T-helper 2 cell treated with Interferon-gamma antibody and Interleukin-4, amounts not matched to agents 100 ng/mL and 5 ng/mL, for 36 hours (primary cell): ENCODE results near the gene PLCB3. TPM values are rescaled to one million over a fixed set of nuclear protein-coding genes. Genes with fewer than 3 reads are reported as not detected.

Source experiments
- intact Hi-C: fragments of 100-400 bp; cut with micrococcal nuclease; formaldehyde crosslinking; loops from one replicate; pipeline ENCODE4 v1.15.1; 2023
- total RNA-seq: library from RNA; stranded (reverse); gene quantifications from 2 replicates; pipeline ENCODE4 v1.2.3, GENCODE V29; 2022

PLCB3 gene
- total RNA-seq, 1 donor from 2014 or later = 12.7 TPM

DNA sequence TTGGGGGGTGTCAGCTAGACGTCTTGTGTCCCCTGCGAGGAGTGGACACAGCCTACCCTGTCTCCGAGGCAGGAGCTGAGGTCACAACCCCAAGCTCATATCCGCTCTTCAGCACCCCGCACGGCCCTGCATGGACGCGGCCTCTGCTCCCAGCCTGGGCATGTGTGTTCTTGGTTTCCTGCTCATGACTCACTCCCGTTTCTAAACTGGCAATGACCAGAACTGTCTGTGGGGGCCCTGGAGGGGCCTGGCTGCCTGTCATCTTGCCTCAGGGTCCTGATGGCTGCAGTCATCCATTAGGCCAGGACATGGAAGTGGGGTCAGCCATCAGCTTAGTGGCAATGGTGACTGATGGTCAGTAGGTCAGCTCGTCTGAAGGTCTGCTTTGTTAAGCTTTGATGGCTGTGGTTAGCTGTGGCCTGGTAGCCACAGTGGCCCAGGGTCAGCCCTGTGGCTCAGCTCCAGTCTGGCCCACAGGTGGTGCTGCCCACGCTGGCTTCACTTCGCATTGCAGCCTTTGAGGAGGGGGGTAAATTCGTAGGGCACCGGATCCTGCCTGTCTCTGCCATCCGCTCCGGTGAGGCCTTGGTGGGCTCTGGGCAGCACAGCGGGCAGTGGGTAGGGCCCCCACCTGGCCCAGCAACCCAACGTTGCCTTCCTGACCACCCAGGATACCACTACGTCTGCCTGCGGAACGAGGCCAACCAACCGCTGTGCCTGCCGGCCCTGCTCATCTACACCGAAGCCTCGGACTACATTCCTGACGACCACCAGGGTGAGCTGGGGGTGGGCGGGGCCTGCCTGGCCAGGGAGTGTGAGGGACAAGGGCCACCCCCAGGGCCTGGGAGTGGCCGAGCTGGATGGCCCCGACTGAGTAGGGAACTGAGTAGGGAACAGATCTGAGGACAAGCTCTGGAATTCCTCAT is 12.0 kb downstream of the PLCB3 start:
- intact Hi-C loops = no loop called here

DNA sequence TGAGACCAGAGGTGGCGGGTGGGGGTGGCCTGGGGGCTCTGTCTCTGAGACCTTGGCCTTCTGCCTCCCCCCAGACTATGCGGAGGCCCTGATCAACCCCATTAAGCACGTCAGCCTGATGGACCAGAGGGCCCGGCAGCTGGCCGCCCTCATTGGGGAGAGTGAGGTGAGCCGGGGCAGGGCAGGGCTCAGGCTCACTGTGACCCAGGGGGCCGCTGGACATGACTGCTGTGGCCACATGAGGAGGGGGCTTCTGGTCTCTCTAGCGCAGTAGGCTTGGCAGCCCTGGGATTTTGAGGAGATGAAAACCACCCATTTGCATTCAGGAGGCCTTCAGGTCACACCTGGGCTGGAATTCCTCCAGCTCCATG is 12.6 kb downstream of the PLCB3 start:
- intact Hi-C loops = no loop called here

DNA sequence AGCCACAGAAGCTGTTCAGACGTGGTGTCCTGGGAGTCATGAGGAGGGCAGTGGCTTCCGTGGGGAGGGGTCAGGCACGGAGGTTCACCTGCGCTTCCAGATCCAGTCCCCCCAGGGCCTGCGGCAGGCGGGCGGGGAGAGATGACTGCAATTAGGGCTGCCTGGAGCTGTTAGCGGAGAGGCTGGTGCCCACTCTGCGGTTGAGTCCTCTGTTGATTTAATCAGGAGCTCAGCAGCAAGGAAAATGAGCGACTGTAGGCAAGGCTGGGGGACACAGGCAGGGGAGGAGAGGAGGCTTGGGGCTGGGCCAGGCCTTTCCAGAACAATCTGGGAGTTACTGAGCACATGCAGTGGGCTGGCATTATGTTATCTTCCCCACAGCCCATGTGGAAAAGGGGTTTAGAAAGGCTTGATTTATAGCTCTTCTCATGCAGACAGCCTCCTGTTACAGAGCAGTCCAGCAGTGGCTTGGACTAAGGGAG is 13.1 kb downstream of the PLCB3 start:
- intact Hi-C loops = no loop called here

DNA sequence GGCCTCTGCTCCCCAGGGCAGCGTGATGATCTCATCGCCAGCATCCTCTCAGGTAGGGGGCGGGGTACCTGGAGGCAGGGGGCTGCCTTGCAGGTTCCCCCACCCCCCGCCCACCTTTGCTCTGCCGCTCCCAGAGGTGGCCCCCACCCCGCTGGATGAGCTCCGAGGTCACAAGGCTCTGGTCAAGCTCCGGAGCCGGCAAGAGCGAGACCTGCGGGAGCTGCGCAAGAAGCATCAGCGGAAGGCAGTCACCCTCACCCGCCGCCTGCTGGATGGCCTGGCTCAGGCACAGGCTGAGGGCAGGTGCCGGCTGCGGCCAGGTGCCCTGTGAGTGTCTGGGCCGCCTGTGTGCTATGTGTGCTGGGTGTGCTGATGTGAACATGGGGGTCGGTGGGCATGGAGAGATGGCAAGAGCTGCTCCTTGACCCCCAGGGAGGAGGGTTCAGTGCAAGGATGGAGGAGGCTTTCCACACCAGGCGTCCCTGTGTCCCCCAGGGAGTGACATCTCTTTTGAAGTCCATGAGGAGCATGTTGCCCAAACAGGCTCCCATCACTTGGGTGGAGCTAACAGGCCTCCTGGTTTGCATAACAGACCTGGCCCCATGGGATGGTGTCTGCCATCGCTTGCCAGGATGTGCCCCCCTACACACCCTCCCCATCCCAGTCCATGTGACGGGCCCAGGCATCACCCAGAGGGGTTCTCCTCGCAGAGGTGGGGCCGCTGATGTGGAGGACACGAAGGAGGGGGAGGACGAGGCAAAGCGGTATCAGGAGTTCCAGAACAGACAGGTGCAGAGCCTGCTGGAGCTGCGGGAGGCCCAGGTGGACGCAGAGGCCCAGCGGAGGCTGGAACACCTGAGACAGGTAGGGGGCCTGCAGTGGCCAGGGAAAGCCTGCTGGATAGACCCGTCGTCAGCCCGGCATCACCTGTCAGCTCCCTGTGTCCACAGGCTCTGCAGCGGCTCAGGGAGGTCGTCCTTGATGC is 14.1 kb downstream of the PLCB3 start:
- intact Hi-C loops = no loop called here

DNA sequence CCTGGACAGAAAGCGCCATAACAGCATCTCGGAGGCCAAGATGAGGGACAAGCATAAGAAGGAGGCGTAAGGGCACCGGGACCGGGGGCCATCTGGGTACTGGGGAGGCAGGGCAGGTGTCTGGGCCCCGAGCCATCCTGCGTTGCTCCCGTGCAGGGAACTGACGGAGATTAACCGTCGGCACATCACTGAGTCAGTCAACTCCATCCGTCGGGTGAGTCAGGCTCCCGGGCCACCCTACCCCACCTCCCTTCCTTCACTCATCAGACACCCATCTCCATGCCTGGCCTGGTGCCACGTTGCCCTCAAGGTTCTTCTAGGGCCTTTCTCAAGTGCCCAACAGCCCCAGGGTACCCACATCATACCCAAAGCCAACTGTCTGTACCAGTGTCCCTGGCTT is 15.0 kb downstream of the PLCB3 start:
- intact Hi-C loops = no loop called here

DNA sequence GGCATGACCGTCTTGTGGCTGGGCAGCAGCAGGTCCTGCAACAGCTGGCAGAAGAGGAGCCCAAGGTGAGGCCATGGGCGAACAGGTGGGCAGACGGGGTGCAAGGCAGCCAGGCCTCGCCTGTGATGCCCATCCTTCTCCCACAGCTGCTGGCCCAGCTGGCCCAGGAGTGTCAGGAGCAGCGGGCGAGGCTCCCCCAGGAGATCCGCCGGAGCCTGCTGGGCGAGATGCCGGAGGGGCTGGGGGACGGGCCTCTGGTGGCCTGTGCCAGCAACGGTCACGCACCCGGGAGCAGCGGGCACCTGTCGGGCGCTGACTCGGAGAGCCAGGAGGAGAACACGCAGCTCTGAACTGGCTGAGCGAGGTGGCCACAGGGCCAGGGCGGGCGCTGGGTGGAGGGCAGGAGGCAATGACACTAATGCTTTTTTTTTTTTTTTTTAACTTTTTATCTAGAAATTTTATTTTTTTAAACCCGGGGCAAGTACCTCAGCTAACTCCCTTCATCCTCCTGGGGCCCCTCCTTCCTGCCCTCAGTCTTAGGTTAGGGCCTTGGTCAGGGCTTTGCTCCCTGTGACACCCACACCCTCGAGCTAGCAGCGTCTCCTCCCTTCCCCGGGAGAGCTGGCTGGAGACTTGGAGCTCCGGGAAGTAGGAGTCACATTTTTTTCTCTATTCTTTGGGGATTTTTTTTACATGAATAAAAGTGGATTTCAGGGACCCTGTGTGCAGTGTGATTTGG is 16.0 kb downstream of the PLCB3 start:
- intact Hi-C loops = no loop called here

DNA sequence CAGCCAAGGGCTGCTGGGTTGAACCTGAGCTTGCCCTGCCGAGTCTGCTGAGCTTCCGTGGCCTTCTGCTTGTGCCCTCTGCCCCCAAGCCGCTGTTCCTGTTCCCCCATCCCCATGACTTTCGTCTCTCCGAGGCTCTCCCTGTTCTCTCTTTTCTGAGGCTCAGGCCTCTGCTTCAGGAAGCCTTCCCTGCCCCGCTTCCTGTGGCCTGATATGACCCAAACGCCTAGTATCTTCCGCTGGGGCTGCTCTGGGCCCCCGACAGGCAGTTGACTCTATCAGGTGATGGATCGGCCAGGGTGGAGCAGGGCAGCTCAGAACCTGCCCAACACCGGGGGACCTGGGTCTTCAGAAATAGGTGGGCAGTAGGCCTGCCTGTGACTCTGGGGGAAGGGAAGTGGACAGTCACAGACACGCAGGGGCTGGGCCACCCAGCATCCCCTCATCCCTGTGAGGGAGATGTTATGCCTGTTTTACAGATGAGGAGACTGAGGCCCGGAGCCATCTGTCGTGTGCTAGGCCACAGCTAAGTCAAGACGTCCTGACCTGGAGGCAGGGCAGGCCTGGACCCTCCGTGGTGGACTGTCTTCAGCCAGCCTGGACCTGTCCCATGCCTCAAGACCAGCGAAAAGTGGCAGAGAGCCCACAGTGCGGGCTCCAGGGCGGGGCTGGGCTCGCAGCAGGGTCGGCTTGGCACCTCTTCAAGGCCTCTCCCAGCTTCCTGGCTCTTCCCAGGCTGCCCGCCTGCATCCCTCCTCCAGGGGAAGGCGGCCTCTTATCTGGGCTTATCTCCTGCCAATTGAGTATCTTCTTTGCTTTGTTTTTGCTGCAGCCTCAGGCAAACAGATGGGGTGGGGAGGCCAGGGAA is 16.9 kb downstream of the PLCB3 start:
- intact Hi-C loops = loop anchor here (2.0 kb wide), 1 partner anchor 61 kb away; the partner anchor contains the start of gene FERMT3

DNA sequence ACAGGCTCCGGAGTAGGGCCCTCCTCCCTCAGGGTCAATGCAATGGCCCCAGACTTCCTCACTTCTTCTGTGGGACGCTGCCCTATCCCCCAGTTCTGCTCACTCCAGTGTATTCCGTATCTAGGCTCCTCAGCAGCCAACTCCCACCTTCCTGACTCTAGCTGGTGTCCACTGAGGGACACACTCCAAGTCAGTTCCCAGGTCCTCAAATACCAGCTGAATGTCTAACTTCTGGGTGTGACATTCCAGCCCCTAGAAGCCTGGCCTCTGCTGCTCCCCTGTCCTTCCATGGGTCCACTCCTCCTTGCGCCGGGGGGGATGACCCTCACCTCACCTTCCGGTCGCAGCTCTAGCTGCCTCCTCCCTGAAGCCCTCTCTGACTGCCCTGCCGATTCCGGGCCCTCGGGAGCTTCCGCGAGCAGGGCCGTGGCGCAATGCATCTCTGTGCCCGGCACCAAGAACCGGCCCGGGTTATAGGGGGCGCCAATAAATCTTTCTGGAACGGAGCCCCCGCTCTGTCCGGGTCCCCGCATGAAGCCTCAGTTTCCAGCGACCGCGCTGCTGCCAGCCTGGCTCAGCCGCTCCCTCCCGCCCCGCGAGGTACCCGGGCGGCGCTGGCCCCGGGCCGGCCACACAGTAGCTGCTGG is 17.7 kb downstream of the PLCB3 start:
- intact Hi-C loops = loop anchor here (1.0 to 2.0 kb wide), 3 partner anchors 18 to 62 kb away; partner anchors contain the start of genes FERMT3, NUDT22, PLCB3 and TRPT1

DNA sequence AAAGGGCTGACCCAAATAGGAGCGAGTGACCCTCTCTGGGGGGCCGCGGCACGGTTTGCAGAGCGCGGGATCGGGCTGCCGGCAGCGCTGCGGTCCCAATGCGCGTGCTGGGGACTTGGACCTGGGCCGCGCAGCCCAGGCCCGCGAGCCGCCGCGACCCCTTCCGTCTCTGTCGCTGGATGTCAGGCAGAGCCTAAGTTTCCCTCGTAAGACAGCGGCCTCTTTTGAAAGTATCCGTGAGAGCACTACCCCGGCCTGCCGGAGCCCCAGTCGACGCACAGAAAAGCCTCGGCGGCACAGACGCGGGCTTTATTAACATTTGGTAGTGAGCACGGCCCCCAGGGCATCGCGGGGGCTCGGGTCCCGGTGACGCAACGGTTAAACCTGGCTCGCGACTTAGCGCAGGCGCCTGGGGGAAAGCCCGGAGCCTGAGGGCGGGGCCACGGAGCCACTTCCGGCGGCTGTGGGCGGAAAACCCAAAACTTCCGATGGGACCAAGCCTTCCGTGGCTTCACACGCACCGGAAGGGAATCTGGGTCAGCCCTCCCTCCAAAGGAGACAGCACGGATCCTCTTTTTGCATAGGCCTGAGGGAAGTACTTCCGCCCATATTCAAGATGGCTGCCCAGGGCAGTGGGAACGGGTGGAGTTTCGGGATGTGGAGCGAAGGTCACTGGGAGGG is 18.4 kb downstream of the PLCB3 start:
- intact Hi-C loops = loop anchor here (1.0 to 2.0 kb wide), 8 partner anchors 16 to 71 kb away; partner anchors contain the start of genes CCDC88B, ESRRA, FERMT3 and FKBP2

DNA sequence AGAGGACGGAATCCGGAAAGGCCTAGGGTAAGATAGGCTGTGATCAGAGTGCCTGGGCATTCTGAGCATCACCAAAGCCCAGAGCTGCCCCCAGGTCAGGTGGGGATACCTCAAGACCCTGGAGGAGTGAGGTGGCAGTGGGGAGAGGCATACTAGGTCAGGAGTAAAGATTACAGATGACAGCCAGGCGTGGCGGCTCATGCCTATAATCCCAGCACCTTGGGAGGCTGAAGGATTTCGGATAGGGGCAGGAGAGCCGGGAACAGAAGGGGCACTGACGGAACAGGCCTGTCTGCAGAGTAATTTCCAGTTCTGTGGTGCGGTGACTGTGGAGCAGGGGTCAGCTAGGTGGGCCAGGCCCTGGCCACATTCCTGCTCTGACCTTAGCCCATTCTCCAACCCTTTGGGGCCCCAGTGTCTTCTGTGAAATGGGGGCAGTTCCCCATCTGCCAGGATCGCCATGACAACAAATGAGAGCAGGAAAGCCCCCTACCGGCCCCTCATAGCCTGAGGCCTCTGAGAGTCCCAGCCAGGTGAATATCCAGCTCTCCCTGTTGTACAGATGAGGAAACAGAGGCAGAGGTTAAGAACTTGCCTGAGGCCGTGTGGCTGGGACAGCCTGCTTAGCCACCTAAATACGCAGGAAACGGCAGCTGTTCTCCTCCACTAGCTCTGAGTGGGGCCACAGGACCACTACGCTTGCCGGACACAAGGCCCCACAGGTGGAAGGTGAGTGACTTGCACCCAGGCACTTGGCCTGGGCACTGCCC is 23.9 kb downstream of the PLCB3 start:
- intact Hi-C loops = no loop called here

DNA sequence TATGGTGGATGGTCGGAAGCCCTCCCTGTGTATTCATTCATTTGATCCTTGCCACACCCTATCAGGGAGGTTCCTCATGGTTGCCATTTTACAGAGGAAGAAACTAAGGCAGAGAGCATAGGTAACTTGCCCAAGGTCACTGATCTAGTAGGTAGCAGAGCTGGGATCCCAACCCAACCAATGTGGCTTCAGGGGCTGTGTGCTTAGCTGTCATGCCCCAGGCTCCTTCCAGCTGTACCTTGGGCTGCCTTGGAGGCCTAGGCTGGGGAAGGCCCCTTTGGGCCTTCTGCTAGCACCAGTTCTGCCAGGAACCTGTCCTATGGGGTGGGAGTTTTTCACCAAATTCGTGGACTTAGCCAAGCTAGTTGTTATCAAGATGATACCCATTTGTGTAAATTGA is 24.5 kb downstream of the PLCB3 start:
- intact Hi-C loops = no loop called here

DNA sequence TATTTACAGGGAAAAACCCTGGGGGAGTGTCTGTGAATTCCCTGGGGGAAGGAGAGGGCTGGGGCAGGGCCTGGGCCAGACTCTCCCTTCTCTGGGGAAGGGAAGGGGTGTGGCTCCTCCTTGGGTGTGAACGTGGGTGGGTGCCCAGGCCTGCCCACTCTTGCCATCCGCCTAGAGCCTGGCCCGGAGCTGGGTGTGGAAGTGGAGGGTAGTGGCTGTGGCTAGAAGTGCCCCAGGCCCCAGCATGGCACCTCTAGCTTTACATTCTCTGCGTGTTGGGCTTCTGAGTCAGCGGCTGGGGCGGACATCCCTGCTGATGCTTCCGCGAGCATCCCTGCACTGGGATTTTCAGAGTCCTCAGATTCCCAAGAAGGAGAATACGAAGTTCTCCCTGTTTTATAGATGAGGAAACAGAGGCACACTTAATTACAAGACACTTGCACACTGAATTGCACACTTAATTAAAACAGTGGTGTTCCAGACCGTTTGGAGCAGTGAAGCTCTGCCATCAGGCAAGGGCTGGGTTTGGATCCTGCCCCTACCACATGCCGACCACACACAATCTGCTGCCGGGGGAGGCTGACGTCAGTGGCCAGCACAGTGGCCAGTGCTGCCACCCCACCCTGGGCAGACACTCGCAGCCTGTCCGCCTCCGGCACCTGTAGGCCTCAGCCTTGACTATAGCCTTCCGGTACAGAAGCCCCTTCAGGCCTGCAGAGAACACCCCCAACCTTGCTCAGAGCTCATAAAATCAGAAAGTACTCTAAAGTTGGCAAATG is 25.5 kb downstream of the PLCB3 start:
- intact Hi-C loops = no loop called here

DNA sequence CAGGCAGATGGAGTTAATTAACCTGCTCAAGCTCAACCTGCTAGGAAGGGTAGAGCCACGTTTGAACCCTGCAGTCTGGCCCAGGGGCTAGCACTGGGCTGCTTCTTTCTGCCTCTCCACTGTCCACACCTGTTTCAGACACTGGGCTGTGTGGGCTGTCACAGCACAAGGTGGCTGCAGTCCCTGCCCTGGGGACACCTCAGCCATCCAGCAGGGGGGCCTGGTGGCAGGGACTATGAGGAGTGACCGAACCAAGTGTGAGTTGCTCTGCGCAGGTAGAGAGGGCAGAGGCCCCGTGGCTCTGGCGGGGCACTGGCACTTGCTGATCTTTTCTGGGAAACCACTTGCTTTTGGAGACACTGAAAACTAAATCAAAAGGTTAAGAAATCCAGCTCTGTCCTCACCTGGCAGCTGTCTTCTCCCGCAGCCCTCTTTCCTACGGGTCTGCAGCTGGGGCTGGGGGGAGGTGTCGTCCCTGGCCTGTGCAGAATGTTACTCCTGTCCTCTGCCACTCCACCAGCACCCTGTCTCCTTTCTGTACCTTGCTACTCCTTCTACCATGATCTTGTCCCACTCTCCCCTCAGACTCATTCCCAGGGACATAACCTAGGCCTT is 27.4 kb downstream of the PLCB3 start:
- intact Hi-C loops = no loop called here

DNA sequence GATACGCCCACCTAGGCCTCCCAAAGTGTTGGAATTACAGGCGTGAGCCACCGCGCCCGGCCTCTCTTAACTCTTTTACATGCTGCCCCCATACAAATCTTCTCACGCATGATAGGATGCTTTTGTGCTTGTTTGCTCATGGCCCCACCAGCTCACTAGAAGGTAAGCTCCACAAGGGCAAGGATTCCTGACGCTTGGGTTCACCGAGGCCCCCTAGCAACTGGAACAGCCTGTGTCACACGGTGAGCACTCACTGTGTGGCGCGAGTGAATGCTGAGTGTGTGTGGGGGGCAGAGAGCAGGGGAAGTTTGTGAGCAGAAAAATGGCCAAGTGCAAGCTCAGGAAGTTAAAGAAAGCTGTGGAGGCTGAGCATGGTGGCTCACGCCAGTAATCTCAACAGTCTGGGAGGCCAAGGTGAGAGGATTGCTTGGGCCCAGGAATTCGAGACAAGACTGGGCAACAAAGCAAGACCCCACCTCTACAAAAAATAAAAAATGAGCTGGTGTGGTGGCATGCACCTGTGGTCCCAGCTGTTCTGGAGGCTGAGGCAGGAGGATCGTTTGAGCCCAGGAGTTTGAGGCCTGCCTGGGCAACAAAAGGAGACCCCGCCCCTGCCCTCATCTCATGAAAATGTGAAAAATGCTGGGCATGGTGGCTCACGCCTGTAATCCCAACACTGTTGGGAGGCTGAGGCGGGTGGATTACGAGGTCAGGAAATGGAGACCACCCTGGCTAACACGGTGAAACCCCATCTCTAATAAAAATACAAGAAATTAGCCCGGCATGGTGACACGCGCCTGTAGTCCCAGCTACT is 30.8 kb downstream of the PLCB3 start:
- intact Hi-C loops = no loop called here

DNA sequence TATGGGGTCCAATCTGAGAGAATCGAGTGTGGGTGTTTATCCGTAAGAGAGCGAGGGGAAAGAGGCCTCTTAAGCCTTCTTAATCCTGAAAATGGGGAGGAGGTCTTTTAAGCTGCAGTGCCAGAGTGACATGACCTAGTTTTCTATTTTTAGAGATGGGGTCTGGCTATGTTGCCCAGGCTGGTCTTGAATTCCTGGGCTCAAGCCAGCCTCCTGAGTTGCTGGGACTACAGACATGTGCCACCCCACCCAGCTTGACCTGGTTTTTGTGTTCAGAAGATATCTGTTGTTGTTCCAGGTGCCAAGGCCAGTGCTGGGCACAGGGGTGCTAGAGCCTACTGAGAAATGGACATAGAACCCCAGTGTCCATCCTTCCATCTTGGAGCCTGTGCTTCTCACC is 31.8 kb downstream of the PLCB3 start:
- intact Hi-C loops = no loop called here
